Lower lobe of right lung (tissue), 2 donors: ENCODE results near the gene LAMA3. TPM values are rescaled to one million over a fixed set of nuclear protein-coding genes. Genes with fewer than 3 reads are reported as not detected.
A peak's percentile ranks its signal among the peaks of the same experiment; 100 is the strongest.

ENCODE experiments used
- ATAC-seq, 2 donors: fragments of 200-7000 bp; cut with Tn5 transposase; one replicate each; pipeline ENCODE4 v1.9.1; 2020 to 2022; ENCODE audit warnings: mild to moderate bottlenecking in 2 of 2, moderate library complexity in 2 of 2
- DNase-seq: peaks from one replicate; pipeline ENCODE4 v3.0.0-alpha.2; 2020
- H3K27ac ChIP-seq: fragments of 200-600 bp; one replicate; pipeline ENCODE4 v1.8.0; 2022
- H3K27me3 ChIP-seq: fragments of 200-600 bp; one replicate; pipeline ENCODE4 v1.8.0; 2022; ENCODE audit warnings: low read depth
- H3K36me3 ChIP-seq: fragments of 200-600 bp; one replicate; pipeline ENCODE4 v1.8.0; 2022; ENCODE audit warnings: mild to moderate bottlenecking
- H3K4me1 ChIP-seq: fragments of 200-600 bp; one replicate; pipeline ENCODE4 v1.8.0; 2022
- H3K4me3 ChIP-seq: fragments of 200-600 bp; one replicate; pipeline ENCODE4 v1.8.0; 2022; ENCODE audit warnings: mild to moderate bottlenecking
- H3K9me3 ChIP-seq: fragments of 200-600 bp; one replicate; pipeline ENCODE4 v1.8.0; 2022
- intact Hi-C: fragments of 100-400 bp; cut with DNase I; formaldehyde crosslinking; loops from one replicate; pipeline ENCODE4 v1.11.0; 2022
- total RNA-seq: library from RNA; stranded (reverse); fragmentation: NEBNext Ultra II Directional; extraction: Animal tissue kit (Norgen Biotek cat#: 25700); gene quantifications from one replicate; pipeline ENCODE4 v1.2.1, GENCODE V29; 2021
- TF ChIP-seq, protein P1 (sequence below): fragments of 200-600 bp; IDR thresholded peaks from one replicate; pipeline ENCODE4 v1.8.0; 2022; ENCODE audit warnings: antibody characterized with exemption, mild to moderate bottlenecking
- donor health status: DM: no; HTN: yes; CAD: no; lungs with severe emphysema.

LAMA3 gene
- total RNA-seq, 1 donor from 2014 or later, result 89.1 TPM

DNA sequence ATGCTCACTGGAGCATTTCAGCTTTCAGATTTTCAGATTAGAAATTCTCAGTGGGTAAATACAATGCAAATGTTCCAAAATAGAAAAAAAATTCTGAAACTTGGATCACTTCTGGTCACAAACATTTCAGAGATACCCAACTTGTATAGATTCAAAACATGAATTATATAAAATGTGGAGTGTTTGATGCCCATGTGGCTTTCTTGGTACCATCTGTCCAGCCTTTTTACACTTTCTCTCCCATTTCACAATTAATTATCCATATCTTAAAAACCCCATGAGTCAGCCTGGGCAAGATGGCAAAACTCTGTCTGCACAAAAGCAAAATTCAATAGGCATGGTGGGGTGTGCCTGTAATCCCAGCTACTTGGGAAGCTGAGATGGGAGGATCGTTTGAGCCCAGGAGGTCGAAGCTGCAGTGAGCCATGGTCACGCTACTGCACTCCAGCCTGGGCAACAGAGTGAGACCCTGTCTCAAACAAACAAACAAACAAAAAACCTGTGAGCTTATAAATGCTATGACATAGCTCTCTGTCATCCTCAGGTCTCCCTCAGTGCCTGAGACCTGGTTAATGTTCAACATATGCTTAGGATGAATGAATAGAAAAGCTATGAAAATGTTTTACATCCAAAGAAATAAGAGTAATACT, 179.0 kb downstream of the LAMA3 start:
- DNase-seq, result no peak
- no peak for ATAC-seq
- intact Hi-C loops, result no loop called here
- Histone ChIP-seq H3K9me3 (no peaks in the 10 kb centered on the region), H3K4me1 (no peaks in the 10 kb centered on the region), H3K36me3 (no peaks in the 10 kb centered on the region), H3K27ac (no peak overlapping the region), H3K27me3 (no peaks in the 10 kb centered on the region), H3K4me3 (no peak overlapping the region)
- TF ChIP-seq, protein P1, sequence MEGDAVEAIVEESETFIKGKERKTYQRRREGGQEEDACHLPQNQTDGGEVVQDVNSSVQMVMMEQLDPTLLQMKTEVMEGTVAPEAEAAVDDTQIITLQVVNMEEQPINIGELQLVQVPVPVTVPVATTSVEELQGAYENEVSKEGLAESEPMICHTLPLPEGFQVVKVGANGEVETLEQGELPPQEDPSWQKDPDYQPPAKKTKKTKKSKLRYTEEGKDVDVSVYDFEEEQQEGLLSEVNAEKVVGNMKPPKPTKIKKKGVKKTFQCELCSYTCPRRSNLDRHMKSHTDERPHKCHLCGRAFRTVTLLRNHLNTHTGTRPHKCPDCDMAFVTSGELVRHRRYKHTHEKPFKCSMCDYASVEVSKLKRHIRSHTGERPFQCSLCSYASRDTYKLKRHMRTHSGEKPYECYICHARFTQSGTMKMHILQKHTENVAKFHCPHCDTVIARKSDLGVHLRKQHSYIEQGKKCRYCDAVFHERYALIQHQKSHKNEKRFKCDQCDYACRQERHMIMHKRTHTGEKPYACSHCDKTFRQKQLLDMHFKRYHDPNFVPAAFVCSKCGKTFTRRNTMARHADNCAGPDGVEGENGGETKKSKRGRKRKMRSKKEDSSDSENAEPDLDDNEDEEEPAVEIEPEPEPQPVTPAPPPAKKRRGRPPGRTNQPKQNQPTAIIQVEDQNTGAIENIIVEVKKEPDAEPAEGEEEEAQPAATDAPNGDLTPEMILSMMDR, result no peak

DNA sequence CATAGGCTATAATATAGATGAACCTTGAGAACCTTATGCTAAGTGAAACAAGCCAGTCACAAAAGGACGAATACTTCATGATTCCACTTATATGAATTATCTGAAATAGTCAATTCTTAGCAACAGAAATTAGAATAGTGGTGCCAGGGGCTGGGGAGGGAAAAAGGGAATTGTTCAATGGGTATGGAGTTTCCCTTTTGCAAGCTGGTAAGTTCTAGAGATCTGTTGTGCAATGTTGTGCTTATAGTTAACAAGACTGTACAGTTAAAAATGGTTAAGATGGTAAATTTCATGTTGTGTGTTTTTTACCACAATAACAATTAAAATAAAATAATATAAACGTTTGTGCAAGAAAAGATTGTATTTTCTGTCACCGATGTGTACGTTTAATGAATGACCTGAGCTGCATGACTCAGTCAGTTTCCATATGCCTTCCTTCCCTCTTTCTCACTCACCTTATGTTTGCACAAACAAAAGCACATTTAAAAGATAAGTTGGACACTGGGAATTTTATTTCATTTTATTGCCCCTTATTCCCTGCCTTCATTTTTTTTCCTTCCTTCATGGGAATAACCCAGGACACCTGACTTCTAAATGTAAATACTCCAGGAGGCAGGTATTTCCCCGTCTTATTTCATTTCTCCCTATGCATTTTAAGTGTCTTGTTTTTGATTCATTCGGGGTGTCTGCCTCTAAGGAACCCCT, 181.6 kb downstream of the LAMA3 start:
- intact Hi-C loops, result no loop called here
- TF ChIP-seq, protein P1, result no peak
- Histone ChIP-seq H3K4me3 (no peak overlapping the region), H3K27me3 (no peaks in the 10 kb centered on the region), H3K27ac (no peak overlapping the region), H3K36me3 (peaks cover 4% of the 10 kb centered on the region), H3K4me1 (no peaks in the 10 kb centered on the region), H3K9me3 (no peaks in the 10 kb centered on the region)
- ATAC-seq (no peak), DNase-seq (no peak)

DNA sequence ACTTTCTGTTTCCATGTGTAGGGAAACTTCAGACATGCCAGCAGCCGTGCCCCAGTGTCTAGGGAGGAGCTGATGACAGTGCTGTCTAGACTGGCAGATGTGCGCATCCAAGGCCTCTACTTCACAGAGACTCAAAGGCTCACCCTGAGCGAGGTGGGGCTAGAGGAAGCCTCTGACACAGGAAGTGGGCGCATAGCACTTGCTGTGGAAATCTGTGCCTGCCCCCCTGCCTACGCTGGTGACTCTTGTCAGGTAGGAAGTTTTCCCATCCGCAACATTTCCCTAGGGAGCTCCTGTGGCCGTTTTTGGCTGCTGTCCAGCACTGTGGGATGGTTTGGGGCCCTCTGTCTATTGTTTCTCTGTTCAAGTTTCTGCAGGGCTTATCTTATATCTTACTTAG, 182.2 kb downstream of the LAMA3 start:
- Histone ChIP-seq H3K4me3 (no peak overlapping the region), H3K27ac (no peak overlapping the region), H3K4me1 (no peaks in the 10 kb centered on the region), H3K36me3 (peaks cover 4% of the 10 kb centered on the region), H3K9me3 (no peaks in the 10 kb centered on the region), H3K27me3 (no peaks in the 10 kb centered on the region)
- intact Hi-C loops, result no loop called here
- ATAC-seq (peak; percentile 42 to 64), DNase-seq (no peak)
- TF ChIP-seq, protein P1, result no peak

DNA sequence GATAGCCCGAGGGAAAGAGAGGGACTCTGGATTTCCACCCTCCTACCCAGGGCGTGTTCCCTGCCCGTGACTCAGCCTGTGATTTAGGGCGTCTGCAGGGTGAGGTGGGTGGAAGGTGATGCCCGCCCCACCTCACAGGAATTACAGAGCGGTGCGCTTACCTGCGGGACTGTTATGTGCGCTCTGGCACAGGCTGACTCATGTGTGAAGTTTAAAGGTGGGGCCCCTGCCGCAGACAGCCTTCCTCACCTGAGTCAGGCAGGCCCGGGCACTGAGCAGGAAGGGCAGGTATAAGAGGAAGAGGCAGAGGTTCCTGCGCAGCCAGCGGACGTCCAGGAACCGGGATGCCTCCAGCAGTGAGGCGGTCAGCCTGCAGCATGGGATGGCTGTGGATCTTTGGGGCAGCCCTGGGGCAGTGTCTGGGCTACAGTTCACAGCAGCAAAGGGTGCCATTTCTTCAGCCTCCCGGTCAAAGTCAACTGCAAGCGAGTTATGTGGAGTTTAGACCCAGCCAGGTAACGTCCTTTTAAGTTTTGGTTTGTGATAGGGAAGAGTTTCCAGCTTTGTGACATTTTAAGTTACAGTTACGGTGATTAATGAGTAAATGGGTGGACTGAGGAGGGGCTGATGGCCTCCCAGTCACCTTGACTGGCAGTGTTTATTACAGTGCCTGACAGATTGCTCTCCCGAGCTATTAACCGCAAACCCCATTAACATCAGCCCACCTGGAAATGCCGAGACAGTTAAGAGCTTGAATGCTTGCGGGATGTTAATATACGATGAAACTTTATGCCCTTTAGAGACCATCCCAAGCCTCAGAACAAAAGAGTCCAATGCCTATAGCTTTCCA, 183.7 kb downstream of the LAMA3 start:
- Histone ChIP-seq H3K9me3 (no peaks in the 10 kb centered on the region), H3K4me3 (no peak overlapping the region), H3K4me1 (no peaks in the 10 kb centered on the region), H3K27me3 (no peaks in the 10 kb centered on the region), H3K27ac (no peak overlapping the region), H3K36me3 (peaks cover 7% of the 10 kb centered on the region)
- DNase-seq (no peak), ATAC-seq (peak; percentile 30 to 57)
- TF ChIP-seq, protein P1, result no peak
- intact Hi-C loops, result no loop called here

DNA sequence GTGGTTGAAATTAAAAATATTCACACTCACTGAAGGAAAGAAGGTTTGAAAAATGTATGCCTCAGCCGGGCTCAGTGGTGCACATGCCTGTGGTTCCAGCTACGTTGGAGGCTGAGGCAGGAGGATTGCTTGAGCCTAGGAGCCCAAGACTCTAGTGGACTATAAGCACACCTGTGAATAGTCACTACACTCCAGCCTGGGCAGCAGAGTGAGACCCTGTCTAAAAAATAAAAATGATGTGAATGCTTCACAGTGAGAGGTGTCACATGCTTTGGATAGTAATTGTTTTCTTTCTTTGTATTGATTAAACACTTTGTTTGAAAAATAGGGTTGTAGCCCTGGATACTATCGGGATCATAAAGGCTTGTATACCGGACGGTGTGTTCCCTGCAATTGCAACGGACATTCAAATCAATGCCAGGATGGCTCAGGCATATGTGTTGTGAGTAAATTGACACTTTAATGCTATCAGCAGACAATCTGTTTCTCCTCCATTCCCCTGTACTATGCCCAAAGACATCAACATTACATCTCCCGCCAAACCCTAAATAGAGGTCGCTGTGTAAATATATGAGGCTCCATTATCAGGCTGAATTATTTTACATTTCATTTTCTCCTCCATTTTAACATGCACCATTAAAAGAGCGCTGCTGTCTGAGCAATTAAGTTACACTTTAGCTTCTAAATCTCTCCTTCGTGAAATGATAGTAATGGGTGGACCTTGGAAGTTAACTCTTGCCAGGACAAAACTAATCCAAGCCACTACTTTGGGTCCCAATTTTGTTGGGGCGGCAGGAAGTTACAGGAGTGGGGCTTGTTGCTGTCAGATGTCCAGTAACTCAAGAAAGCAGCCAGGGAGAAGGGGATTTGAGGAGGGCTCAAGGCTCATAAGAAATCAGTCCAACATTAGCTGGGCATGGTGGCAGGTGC, 187.0 kb downstream of the LAMA3 start:
- intact Hi-C loops, result no loop called here
- H3K4me1 ChIP-seq, result no peaks in the 10 kb centered on the region
- no peak for DNase-seq
- no peak overlapping the region for H3K27ac ChIP-seq
- no peaks in the 10 kb centered on the region for H3K9me3 ChIP-seq
- H3K4me3 ChIP-seq, result no peak overlapping the region
- H3K36me3 ChIP-seq, result peaks cover 7% of the 10 kb centered on the region
- no peak for ATAC-seq
- TF ChIP-seq, protein P1, result no peak
- H3K27me3 ChIP-seq, result no peaks in the 10 kb centered on the region
